Testis (tissue), 2 donors: ENCODE results near the gene CDK5RAP1.

Experiments used
- POLR2A ChIP-seq: fragments of 450-650 bp; IDR thresholded peaks from one replicate; pipeline ENCODE4 v1.6.1; 2017; ENCODE audit warnings: antibody characterized with exemption, mild to moderate bottlenecking, moderate library complexity
- TF ChIP-seq, protein P1 (sequence below), 3 experiments: fragments of 450-650 bp in 2 of 3; fragments of 200-600 bp in 1 of 3; sonication (generic) in 1 of 3; IDR thresholded peaks; one replicate each; pipeline ENCODE4 v1.5.1; 2016 to 2019; ENCODE audit warnings: antibody characterized with exemption in 3 of 3, mild to moderate bottlenecking in 2 of 3, moderate library complexity in 1 of 3

GRCh38 chr20:33353013-33353402 lies 48.3 kb downstream of the CDK5RAP1 start:
- TF ChIP-seq, protein P1, sequence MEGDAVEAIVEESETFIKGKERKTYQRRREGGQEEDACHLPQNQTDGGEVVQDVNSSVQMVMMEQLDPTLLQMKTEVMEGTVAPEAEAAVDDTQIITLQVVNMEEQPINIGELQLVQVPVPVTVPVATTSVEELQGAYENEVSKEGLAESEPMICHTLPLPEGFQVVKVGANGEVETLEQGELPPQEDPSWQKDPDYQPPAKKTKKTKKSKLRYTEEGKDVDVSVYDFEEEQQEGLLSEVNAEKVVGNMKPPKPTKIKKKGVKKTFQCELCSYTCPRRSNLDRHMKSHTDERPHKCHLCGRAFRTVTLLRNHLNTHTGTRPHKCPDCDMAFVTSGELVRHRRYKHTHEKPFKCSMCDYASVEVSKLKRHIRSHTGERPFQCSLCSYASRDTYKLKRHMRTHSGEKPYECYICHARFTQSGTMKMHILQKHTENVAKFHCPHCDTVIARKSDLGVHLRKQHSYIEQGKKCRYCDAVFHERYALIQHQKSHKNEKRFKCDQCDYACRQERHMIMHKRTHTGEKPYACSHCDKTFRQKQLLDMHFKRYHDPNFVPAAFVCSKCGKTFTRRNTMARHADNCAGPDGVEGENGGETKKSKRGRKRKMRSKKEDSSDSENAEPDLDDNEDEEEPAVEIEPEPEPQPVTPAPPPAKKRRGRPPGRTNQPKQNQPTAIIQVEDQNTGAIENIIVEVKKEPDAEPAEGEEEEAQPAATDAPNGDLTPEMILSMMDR (IDR thresholded peaks at IDR 0.05): no peak
- TF ChIP-seq POLR2A: no peak
